ENCODE data around the gene SYMPK. TPM values are rescaled to one million over a fixed set of nuclear protein-coding genes. Genes with fewer than 3 reads are reported as not detected.

SYMPK gene
- total RNA-seq, 2 donors from 2014 or later = 16.4 to 20.6 TPM

- Histone ChIP-seq H3K27me3 (no peaks in the 10 kb centered on the region), H3K4me1 (peaks cover 0 to 24% of the 10 kb centered on the region in 2 donors), H3K4me3 (peak overlapping the region; percentile 59 to 79), H3K36me3 (peaks cover 15% of the 10 kb centered on the region), H3K9me3 (no peaks in the 10 kb centered on the region), H3K27ac (peak overlapping the region; percentile 80 to 85)
- peak; percentile 96 for DNase-seq (ENCODE audit: low spot score)
- no peak for TF ChIP-seq CTCF (IDR thresholded peaks at IDR 0.05)
Measured at GRCh38 chr19:45902651-45903625, 40.0 kb upstream of the SYMPK start.

- no peaks in the 10 kb centered on the region for H3K9me3 ChIP-seq
- peaks cover 0 to 24% of the 10 kb centered on the region in 2 donors for H3K4me1 ChIP-seq
- H3K27ac ChIP-seq = peak within 1 kb of the TSS; percentile 80 to 85
- H3K4me3 ChIP-seq = peak within 1 kb of the TSS; percentile 59 to 79
- H3K36me3 ChIP-seq = peaks cover 15% of the 10 kb centered on the region
- no peak for TF ChIP-seq CTCF (IDR thresholded peaks at IDR 0.05)
- H3K27me3 ChIP-seq = no peaks in the 10 kb centered on the region
- no peak for DNase-seq (ENCODE audit: low spot score)
Measured at GRCh38 chr19:45901912-45902650, 39.1 kb upstream of the SYMPK start, which contains the start of gene MYPOP. Gene MYPOP (minus strand): TSS chr19:45902613. CDS start chr19:45901773, 840 bp downstream.

GRCh38 chr19:45901432-45901911 is 38.5 kb upstream of the SYMPK start:
- Histone ChIP-seq H3K4me3 (peak overlapping the region; percentile 59 to 79), H3K36me3 (peaks cover 15% of the 10 kb centered on the region), H3K27ac (peak overlapping the region; percentile 61 to 85), H3K27me3 (no peaks in the 10 kb centered on the region), H3K9me3 (no peaks in the 10 kb centered on the region), H3K4me1 (peaks cover 0 to 24% of the 10 kb centered on the region in 2 donors)
- DNase-seq (ENCODE audit: low spot score) = peak; percentile 68
- no peak for TF ChIP-seq CTCF (IDR thresholded peaks at IDR 0.05)

GRCh38 chr19:45900738-45901431 is 37.9 kb upstream of the SYMPK start:
- Histone ChIP-seq H3K4me1 (peaks cover 0 to 24% of the 10 kb centered on the region in 2 donors), H3K36me3 (peaks cover 16% of the 10 kb centered on the region), H3K27me3 (no peaks in the 10 kb centered on the region), H3K4me3 (peak overlapping the region; percentile 59 to 79), H3K9me3 (no peaks in the 10 kb centered on the region), H3K27ac (peak overlapping the region in 1 of 2 donors; percentile 85)
- DNase-seq (ENCODE audit: low spot score) = no peak
- TF ChIP-seq CTCF (IDR thresholded peaks at IDR 0.05) = no peak

GRCh38 chr19:45899919-45900589 is 37.1 kb upstream of the SYMPK start:
- peaks cover 25% of the 10 kb centered on the region for H3K36me3 ChIP-seq
- H3K27me3 ChIP-seq = no peaks in the 10 kb centered on the region
- no peak for TF ChIP-seq CTCF (IDR thresholded peaks at IDR 0.05)
- no peak overlapping the region for H3K27ac ChIP-seq
- H3K4me1 ChIP-seq = peaks cover 0 to 24% of the 10 kb centered on the region in 2 donors
- no peaks in the 10 kb centered on the region for H3K9me3 ChIP-seq
- no peak overlapping the region for H3K4me3 ChIP-seq
- no peak for DNase-seq (ENCODE audit: low spot score)
